HG03565 (cell line): ENCODE measurements around the gene RORC.
A peak's percentile ranks its signal among the peaks of the same experiment; 100 is the strongest.
"Not testable (repeated sequence)": the region's sequence is repeated elsewhere in the genome, so short reads cannot be mapped to it uniquely, and the experiment has no call there.

Experiments used
- ATAC-seq: cut with Tn5 transposase; IDR thresholded peaks from one replicate; pipeline ENCODE4 v1.9.1; 2021; ENCODE audit warnings: mild to moderate bottlenecking, moderate library complexity; ENCODE audit not compliant: unreplicated experiment

Gene RORC

GRCh38 chr1:151776665-151777062, 54.9 kb downstream of the RORC start:
- ATAC-seq: no peak

GRCh38 chr1:151775894-151776664, 55.5 kb downstream of the RORC start:
- no peak for ATAC-seq

DNA sequence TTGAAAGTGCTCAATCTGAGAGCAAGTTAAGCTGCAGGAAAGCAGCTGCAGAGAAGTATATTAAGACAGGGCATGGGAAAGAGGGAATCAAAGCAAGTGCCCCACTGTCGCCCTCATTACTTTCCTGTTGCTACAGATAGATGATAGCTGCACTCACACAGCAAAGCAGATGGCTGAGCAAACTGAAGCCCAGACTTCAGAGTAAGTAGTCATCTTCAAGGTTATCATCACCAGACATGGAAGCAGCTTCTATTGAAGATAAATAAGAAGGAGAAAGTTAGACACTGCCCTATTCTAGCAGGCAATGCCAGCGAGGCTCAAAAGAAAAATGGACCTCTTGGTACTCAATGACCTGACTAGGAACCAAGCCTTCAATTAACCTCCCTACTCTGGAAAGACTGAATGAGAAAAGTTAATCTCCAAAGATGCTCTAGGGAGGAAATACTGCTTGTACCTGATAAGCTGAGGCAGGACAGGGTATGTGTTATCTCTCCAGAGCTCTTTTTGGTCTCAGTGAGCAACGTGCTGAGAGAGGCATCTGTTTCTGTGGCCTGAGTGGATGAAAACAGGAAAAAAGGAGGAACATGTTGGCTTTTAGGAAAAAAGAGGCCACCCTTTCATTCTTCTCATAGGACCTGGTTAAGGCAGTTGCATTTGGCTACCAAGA, 57.2 kb downstream of the RORC start:
- no peak for ATAC-seq

- no peak for ATAC-seq
Observed at GRCh38 chr1:151773702-151774101, 57.9 kb downstream of the RORC start.

GRCh38 chr1:151769270-151769669, 62.3 kb downstream of the RORC start:
- ATAC-seq: not testable (repeated sequence)

DNA sequence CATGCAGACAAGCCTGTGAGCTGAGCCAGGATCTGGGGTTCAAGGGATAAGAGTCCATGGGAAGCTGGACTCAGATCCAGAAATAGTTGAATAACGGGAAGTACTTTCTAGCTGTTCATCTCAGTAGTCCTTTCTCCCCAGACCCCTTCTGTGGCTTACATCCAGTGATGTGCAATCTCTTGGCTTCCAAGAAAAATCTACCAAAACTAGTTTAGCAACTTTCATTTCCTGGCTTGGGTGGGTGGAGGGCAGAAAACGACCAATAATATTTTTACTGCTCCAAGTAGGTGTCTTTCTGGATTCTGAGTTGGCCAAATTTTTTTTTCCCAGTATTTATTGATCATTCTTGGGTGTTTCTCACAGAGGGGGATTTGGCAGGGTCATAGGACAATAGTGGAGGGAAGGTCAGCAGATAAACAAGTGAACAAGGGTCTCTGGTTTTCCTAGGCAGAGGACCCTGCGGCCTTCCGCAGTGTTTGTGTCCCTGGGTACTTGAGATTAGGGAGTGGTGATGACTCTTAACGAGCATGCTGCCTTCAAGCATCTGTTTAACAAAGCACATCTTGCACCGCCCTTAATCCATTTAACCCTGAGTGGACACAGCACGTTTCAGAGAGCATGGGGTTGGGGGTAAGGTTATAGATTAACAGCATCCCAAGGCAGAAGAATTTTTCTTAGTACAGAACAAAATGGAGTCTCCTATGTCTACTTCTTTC, 63.1 kb downstream of the RORC start:
- ATAC-seq: not testable (repeated sequence)

- no peak for ATAC-seq
Observed at GRCh38 chr1:151763990-151764389, 67.6 kb downstream of the RORC start.

GRCh38 chr1:151762941-151763921, 68.4 kb downstream of the RORC start, which contains the start of gene MRPL9:
Gene MRPL9 (minus strand): TSS chr1:151763496. CDS start chr1:151763479, 17 bp downstream.
- peak; percentile 76 for ATAC-seq

DNA sequence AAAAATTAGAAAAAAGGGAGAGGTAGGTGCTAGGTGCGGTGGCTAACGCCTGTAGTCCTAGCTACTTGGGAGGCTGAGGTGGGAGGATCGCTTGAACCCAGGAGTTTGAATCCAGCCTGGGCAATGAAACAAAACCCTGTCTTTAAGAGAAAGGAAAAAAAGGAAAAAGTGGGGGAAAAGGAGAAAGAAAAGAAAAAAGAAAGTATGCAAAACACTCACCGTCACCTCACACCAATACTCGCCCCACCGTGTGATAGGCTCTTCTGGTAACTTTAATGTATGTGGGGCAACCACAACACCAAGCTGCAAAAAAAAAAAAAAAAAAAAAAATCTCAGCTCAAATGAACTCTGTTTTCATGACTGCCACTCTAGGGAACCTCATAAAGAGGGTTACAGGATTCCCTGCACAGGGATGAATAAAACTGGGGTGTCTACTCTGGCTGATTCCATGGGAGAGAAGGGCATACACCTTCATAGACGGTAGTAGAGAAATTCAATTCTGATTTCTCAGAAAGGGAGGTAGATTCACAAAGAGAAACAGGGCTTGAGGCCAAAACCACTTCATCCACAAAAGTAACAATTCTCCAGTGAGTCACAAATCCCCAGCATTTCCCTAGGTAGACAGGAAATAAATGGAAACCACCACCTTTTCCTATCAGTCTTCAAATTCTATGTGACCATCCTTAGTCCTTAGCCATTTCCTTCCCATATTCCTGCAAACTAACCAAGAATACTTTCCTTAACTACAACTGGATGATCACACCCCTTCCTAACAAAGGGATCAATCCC, 70.8 kb downstream of the RORC start:
- no peak for ATAC-seq

- ATAC-seq: no peak
Observed at GRCh38 chr1:151759241-151759640, 72.4 kb downstream of the RORC start.

- ATAC-seq: no peak
Observed at GRCh38 chr1:151756291-151756690, 75.3 kb downstream of the RORC start.
